Endodermal cell (in vitro differentiated cells): ENCODE data around the gene EPS15. TPM values are rescaled to one million over a fixed set of nuclear protein-coding genes. Genes with fewer than 3 reads are reported as not detected.

Experiments
- DNase-seq: peaks from one replicate; pipeline ENCODE4 v3.0.0-alpha.2; 2017
- H3K27ac ChIP-seq: 2 replicates; pipeline ENCODE4 v1.5.1; 2013; ENCODE audit warnings: mild to moderate bottlenecking, low read depth, low read length, moderate library complexity
- H3K27me3 ChIP-seq: 2 replicates; pipeline ENCODE4 v1.6.1; 2013; ENCODE audit warnings: mild to moderate bottlenecking, low read length, moderate library complexity; ENCODE audit not compliant: insufficient read depth, control insufficient read depth, poor library complexity, severe bottlenecking
- H3K36me3 ChIP-seq: 2 replicates; pipeline ENCODE4 v1.7.0; 2013; ENCODE audit warnings: mild to moderate bottlenecking, low read length, moderate library complexity; ENCODE audit not compliant: control insufficient read depth, insufficient read depth
- H3K4me1 ChIP-seq: one replicate; pipeline ENCODE4 v1.7.0; 2013; ENCODE audit warnings: low read length; ENCODE audit not compliant: control insufficient read depth, insufficient read depth
- H3K4me3 ChIP-seq: 2 replicates; pipeline ENCODE4 v1.5.1; 2013; ENCODE audit warnings: mild to moderate bottlenecking, low read length, moderate library complexity
- H3K9ac ChIP-seq: 2 replicates; pipeline ENCODE4 v1.6.1; 2013; ENCODE audit warnings: mild to moderate bottlenecking, low read length, moderate library complexity; ENCODE audit not compliant: poor library complexity, severe bottlenecking; ENCODE audit errors: extremely low read depth
- H3K9me3 ChIP-seq: 2 replicates; pipeline ENCODE4 v1.6.1; 2013; ENCODE audit warnings: mild to moderate bottlenecking, low read length, moderate library complexity; ENCODE audit not compliant: control insufficient read depth
- H3K27ac Mint-ChIP-seq: 2 replicates; pipeline ENCODE4 v1.8.0; 2020; ENCODE audit warnings: mixed read lengths
- H3K27me3 Mint-ChIP-seq: 2 replicates; pipeline ENCODE4 v1.8.0; 2021; ENCODE audit warnings: mild to moderate bottlenecking, mixed read lengths; ENCODE audit not compliant: insufficient read depth
- H3K36me3 Mint-ChIP-seq: 2 replicates; pipeline ENCODE4 v1.8.0; 2020; ENCODE audit warnings: low read depth, mixed read lengths
- H3K4me1 Mint-ChIP-seq: 2 replicates; pipeline ENCODE4 v1.8.0; 2020; ENCODE audit warnings: mixed read lengths
- H3K4me3 Mint-ChIP-seq: 2 replicates; pipeline ENCODE4 v1.8.0; 2020; ENCODE audit warnings: mild to moderate bottlenecking, moderate library complexity, mixed read lengths
- H3K9me3 Mint-ChIP-seq: 2 replicates; pipeline ENCODE4 v1.8.0; 2020; ENCODE audit warnings: mild to moderate bottlenecking, mixed read lengths
- WGBS, 2 experiments: methylation state at CpG; one replicate each; pipeline versions ENCODE4 v1.1.5 to v1.1.7; 2013; ENCODE audit warnings: missing lambda C conversion rate in 2 of 2, mixed read lengths in 1 of 2; ENCODE audit not compliant: insufficient coverage in 1 of 2, insufficient read length in 1 of 2; 5-methylcytosine and 5-hydroxymethylcytosine counted together
- total RNA-seq, 2 donors: library from RNA; stranded (reverse); fragmentation: NEBNext Ultra II Directional in 1 of 2; extraction: Animal tissue kit (Norgen Biotek cat#: 25700) in 1 of 2; gene quantifications; 2 replicates in 1 of 2; 3 replicates in 1 of 2; pipeline ENCODE4 v1.2.1, GENCODE V29; 2021
- TF ChIP-seq, protein P1 (sequence below): fragments of 200-600 bp; sonication (generic); conservative IDR thresholded peaks from 2 replicates; pipeline ENCODE4 v1.5.0; 2021; ENCODE audit warnings: antibody characterized with exemption, mild to moderate bottlenecking

Gene EPS15
- total RNA-seq, 2 donors from 2014 or later: 45.0 to 46.9 TPM

DNA sequence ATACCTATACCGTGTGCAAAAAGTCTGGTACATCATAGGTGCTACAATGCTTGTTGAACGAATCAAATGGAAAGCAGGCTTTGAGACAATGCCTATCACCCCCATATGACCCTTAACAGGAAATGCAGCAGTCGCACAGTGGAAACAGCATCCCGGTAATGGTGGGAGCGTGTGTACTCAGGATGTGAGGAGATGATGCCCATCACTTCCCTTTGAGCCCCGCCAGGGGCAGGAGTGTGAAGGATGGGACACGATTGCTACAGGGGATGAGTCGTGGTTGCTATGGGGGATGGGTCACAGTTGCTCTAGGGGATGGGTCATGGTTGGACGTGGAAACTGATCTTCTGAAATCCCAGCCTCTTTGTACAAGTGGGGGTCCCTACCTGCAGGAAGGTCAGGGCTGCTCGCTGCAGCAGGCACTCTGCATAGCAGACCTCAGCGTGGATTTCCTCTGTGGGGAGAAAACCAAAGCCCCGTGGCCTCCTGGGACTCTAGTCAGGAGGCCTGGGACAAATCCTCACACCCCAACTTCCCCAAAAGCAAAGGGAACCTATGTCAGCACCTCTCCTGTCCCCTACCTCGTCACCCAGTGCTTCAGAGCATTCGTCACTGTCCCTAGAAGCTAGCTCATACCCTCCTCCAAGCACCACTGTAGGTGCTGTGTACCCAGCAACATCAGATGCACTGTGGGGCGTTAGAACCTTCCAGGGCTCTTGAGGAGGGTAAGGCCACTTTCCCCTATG, 208.0 kb downstream of the EPS15 start:
- no peak overlapping the region for H3K27ac ChIP-seq
- Mint-ChIP-seq H3K4me1 (peaks cover 4% of the 10 kb centered on the region), H3K9me3 (no peaks in the 10 kb centered on the region), H3K27ac (no peak overlapping the region), H3K27me3 (no peaks in the 10 kb centered on the region), H3K36me3 (no peaks in the 10 kb centered on the region), H3K4me3 (no peak overlapping the region)
- TF ChIP-seq, protein P1, sequence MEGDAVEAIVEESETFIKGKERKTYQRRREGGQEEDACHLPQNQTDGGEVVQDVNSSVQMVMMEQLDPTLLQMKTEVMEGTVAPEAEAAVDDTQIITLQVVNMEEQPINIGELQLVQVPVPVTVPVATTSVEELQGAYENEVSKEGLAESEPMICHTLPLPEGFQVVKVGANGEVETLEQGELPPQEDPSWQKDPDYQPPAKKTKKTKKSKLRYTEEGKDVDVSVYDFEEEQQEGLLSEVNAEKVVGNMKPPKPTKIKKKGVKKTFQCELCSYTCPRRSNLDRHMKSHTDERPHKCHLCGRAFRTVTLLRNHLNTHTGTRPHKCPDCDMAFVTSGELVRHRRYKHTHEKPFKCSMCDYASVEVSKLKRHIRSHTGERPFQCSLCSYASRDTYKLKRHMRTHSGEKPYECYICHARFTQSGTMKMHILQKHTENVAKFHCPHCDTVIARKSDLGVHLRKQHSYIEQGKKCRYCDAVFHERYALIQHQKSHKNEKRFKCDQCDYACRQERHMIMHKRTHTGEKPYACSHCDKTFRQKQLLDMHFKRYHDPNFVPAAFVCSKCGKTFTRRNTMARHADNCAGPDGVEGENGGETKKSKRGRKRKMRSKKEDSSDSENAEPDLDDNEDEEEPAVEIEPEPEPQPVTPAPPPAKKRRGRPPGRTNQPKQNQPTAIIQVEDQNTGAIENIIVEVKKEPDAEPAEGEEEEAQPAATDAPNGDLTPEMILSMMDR: no peak
- DNase-seq: peak; percentile 38
- no peaks in the 10 kb centered on the region for H3K36me3 ChIP-seq
- no peaks in the 10 kb centered on the region for H3K9me3 ChIP-seq
- no peak overlapping the region for H3K4me3 ChIP-seq
- no peaks in the 10 kb centered on the region for H3K27me3 ChIP-seq
- H3K9ac ChIP-seq: no peak overlapping the region
- WGBS, 2 experiments: 86 to 90% methylated on average over 9 to 15 of the region's 15 CpGs
- no peaks in the 10 kb centered on the region for H3K4me1 ChIP-seq

DNA sequence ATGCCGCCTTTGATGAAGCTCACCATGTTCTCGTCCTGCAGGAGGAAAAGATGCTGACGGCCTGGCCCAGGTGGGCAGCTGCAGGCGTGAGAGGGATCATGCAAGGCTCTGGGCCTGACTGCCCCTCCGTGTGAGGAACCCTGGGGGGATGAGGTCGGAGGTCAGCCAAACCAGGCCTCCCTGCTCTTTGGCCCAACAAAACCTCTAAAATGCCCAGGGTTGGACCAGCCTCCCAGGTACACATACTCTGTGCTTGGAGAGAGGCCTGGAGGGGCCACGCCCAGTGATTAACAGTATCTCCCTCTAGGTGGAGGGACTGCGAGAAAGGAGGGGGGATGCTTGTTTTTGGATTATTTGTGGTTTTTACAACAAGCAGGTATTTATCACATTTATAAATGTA, 209.8 kb downstream of the EPS15 start:
- TF ChIP-seq, protein P1: no peak
- Histone ChIP-seq H3K27ac (no peak overlapping the region), H3K36me3 (no peaks in the 10 kb centered on the region), H3K4me3 (no peak overlapping the region), H3K4me1 (peaks cover 9% of the 10 kb centered on the region), H3K27me3 (no peaks in the 10 kb centered on the region), H3K9me3 (no peaks in the 10 kb centered on the region), H3K9ac (no peak overlapping the region)
- peaks cover 14% of the 10 kb centered on the region for H3K4me1 Mint-ChIP-seq
- no peak overlapping the region for H3K27ac Mint-ChIP-seq
- no peaks in the 10 kb centered on the region for H3K36me3 Mint-ChIP-seq
- no peaks in the 10 kb centered on the region for H3K9me3 Mint-ChIP-seq
- peak; percentile 35 for DNase-seq
- H3K27me3 Mint-ChIP-seq: no peaks in the 10 kb centered on the region
- no peak overlapping the region for H3K4me3 Mint-ChIP-seq
- 85 to 100% methylated on average over 1 to 8 of the region's 8 CpGs for WGBS, 2 experiments

DNA sequence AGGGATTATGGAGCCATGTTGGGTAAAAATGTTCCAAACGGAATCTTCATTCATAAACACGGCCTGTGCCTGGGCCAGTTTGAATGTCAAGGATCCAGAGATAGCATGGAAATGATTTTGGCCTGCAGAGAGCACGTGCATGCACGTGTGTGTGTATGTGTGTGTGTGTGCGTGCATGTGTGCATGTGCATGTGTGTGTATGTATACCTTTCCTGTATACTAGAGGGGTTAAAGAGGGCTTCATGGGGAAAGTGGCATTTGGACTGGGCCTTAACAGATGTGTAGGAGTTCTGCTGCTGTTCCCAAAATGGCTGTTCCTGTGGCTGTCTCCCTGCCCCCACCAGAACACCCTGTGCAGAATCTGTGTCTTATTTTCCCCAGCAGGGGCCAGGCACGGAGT, 210.4 kb downstream of the EPS15 start:
- Mint-ChIP-seq H3K9me3 (no peaks in the 10 kb centered on the region), H3K36me3 (no peaks in the 10 kb centered on the region), H3K4me3 (no peak overlapping the region), H3K27me3 (no peaks in the 10 kb centered on the region), H3K4me1 (peaks cover 14% of the 10 kb centered on the region), H3K27ac (no peak overlapping the region)
- no peak for DNase-seq
- Histone ChIP-seq H3K36me3 (no peaks in the 10 kb centered on the region), H3K27me3 (no peaks in the 10 kb centered on the region), H3K9me3 (no peaks in the 10 kb centered on the region), H3K9ac (no peak overlapping the region), H3K4me1 (peaks cover 9% of the 10 kb centered on the region), H3K4me3 (no peak overlapping the region), H3K27ac (no peak overlapping the region)
- TF ChIP-seq, protein P1: no peak
- WGBS, 2 experiments: 95 to 96% methylated on average over 4 to 6 of the region's 6 CpGs
